H1 (cell line): ENCODE measurements around the gene TSEN2. TPM values are rescaled to one million over a fixed set of nuclear protein-coding genes. Genes with fewer than 3 reads are reported as not detected.

Experiments used
- CTCF ChIA-PET: fragments of 300-600 bp; sonication (Branson Sonifier 250); formaldehyde crosslinking; loops from one replicate; lab custom pipeline; 2021; ENCODE audit not compliant: partially characterized antibody; lab: Charles Lee
- POLR2A ChIA-PET: fragments of 300-600 bp; sonication (Branson Sonifier 250); formaldehyde crosslinking; loops from one replicate; lab custom pipeline; 2021; ENCODE audit warnings: inconsistent platforms; ENCODE audit not compliant: partially characterized antibody; lab: Charles Lee
- DNase-seq, 2 experiments: peaks; one replicate each; pipeline versions ENCODE4 v3.0.0 to v3.0.0-alpha.2; 2010 to 2022; ENCODE audit warnings: low spot score in 2 of 2, low read depth in 1 of 2, mixed read lengths in 1 of 2
- FAIRE-seq: peaks from 2 replicates; lab custom pipeline; 2011; peaks lifted over from hg19 to GRCh38; lab: Jason Lieb, UNC
- H2AFZ ChIP-seq: 2 replicates; pipeline ENCODE4 v1.8.1; 2012; ENCODE audit warnings: low read length, inconsistent platforms
- H2AK5ac ChIP-seq: 2 replicates; pipeline ENCODE4 v1.6.1; 2013; ENCODE audit warnings: low read depth, low read length
- H2BK120ac ChIP-seq: replicated peaks from 2 replicates; pipeline ENCODE3; 2013; ENCODE audit warnings: low read depth, low read length, inconsistent platforms
- H2BK12ac ChIP-seq: 2 replicates; pipeline ENCODE4 v1.6.1; 2013; ENCODE audit warnings: low read depth, low read length
- H2BK15ac ChIP-seq: 2 replicates; pipeline ENCODE4 v1.6.1; 2013; ENCODE audit warnings: low read length
- H2BK20ac ChIP-seq: 2 replicates; pipeline ENCODE4 v1.6.1; 2013; ENCODE audit warnings: low read length
- H2BK5ac ChIP-seq: 2 replicates; pipeline ENCODE4 v1.6.1; 2013; ENCODE audit warnings: low read depth, low read length
- H3K14ac ChIP-seq: 2 replicates; pipeline ENCODE4 v1.6.1; 2013; ENCODE audit warnings: inconsistent platforms; ENCODE audit not compliant: insufficient read length
- H3K18ac ChIP-seq: 2 replicates; pipeline ENCODE4 v1.6.1; 2013; ENCODE audit warnings: low read length; ENCODE audit errors: extremely low read depth
- H3K23ac ChIP-seq: 2 replicates; pipeline ENCODE4 v1.6.1; 2013; ENCODE audit warnings: inconsistent platforms; ENCODE audit not compliant: insufficient read length
- H3K23me2 ChIP-seq: 2 replicates; pipeline ENCODE4 v1.6.1; 2013; ENCODE audit warnings: low read depth, low read length
- H3K27ac ChIP-seq: 2 replicates; pipeline ENCODE4 v1.6.1; 2011; ENCODE audit warnings: low read depth, low read length, inconsistent platforms
- H3K27me3 ChIP-seq, 4 experiments: replicated peaks in 1 of 4; 1 replicate in 1 of 4; 2 replicates in 3 of 4; pipeline versions ENCODE4 v1.6.1 to v1.8.1; 2011 to 2013; ENCODE audit warnings: low read length in 3 of 4, mild to moderate bottlenecking in 3 of 4, inconsistent platforms in 2 of 4, mixed read lengths in 2 of 4, moderate library complexity in 1 of 4; ENCODE audit not compliant: control insufficient read depth in 3 of 4, insufficient read depth in 3 of 4; ENCODE audit errors: extremely low read depth in 1 of 4
- H3K36me3 ChIP-seq, 4 experiments: 2 replicates each; pipeline versions ENCODE4 v1.6.1 to v1.8.1; 2011 to 2013; ENCODE audit warnings: mild to moderate bottlenecking in 4 of 4, low read length in 3 of 4, moderate library complexity in 2 of 4, control low read depth in 1 of 4, inconsistent platforms in 1 of 4; ENCODE audit not compliant: insufficient read depth in 4 of 4, control insufficient read depth in 2 of 4
- H3K4ac ChIP-seq: replicated peaks from 2 replicates; pipeline ENCODE3; 2013; ENCODE audit warnings: low read length, low read depth, mixed read lengths, inconsistent platforms; ENCODE audit not compliant: insufficient read length
- H3K4me1 ChIP-seq, 4 experiments: replicated peaks in 1 of 4; 1 replicate in 1 of 4; 2 replicates in 3 of 4; pipeline versions ENCODE4 v1.6.1 to v1.8.1; 2011 to 2013; ENCODE audit warnings: low read length in 3 of 4, inconsistent platforms in 2 of 4, mixed read lengths in 1 of 4; ENCODE audit not compliant: insufficient read depth in 4 of 4, control insufficient read depth in 3 of 4
- H3K4me2 ChIP-seq, 2 experiments: 2 replicates each; pipeline versions ENCODE4 v1.6.1 to v1.8.1; 2011 to 2013; ENCODE audit warnings: low read depth in 2 of 2, low read length in 2 of 2, control low read depth in 1 of 2, inconsistent platforms in 1 of 2, mild to moderate bottlenecking in 1 of 2; ENCODE audit not compliant: insufficient read depth in 1 of 2
- H3K4me3 ChIP-seq, 4 experiments: fragments of 200-600, 300-600 bp in 1 of 4; sonication (generic), shearing (Covaris generic), sonication (Bioruptor Twin) in 1 of 4; 2 replicates each; pipeline versions ENCODE4 v1.5.1 to v1.8.1; 2011 to 2016; ENCODE audit warnings: low read length in 4 of 4, low read depth in 3 of 4, control low read depth in 2 of 4, inconsistent platforms in 2 of 4, mild to moderate bottlenecking in 2 of 4, mixed read lengths in 1 of 4, moderate library complexity in 1 of 4; ENCODE audit not compliant: insufficient read depth in 2 of 4; ENCODE audit errors: extremely low read depth in 1 of 4
- H3K56ac ChIP-seq: replicated peaks from 2 replicates; pipeline ENCODE3; 2013; ENCODE audit warnings: low read depth, mild to moderate bottlenecking, mixed read lengths, low read length, inconsistent platforms; ENCODE audit not compliant: insufficient read length
- H3K79me1 ChIP-seq: 2 replicates; pipeline ENCODE4 v1.6.1; 2013; ENCODE audit warnings: low read depth, low read length, control low read depth
- H3K79me2 ChIP-seq, 2 experiments: 2 replicates each; pipeline versions ENCODE4 v1.6.1 to v1.8.1; 2012 to 2013; ENCODE audit warnings: low read length in 2 of 2, mild to moderate bottlenecking in 2 of 2, inconsistent platforms in 1 of 2; ENCODE audit not compliant: insufficient read depth in 2 of 2, control insufficient read depth in 1 of 2
- H3K9ac ChIP-seq, 4 experiments: replicated peaks in 1 of 4; 1 replicate in 1 of 4; 2 replicates in 3 of 4; pipeline versions ENCODE4 v1.6.1 to v1.8.1; 2011 to 2013; ENCODE audit warnings: low read depth in 3 of 4, low read length in 3 of 4, control low read depth in 2 of 4, mild to moderate bottlenecking in 2 of 4, moderate library complexity in 2 of 4, inconsistent platforms in 1 of 4; ENCODE audit errors: extremely low read depth in 1 of 4
- H3K9me3 ChIP-seq, 2 experiments: 2 replicates each; pipeline versions ENCODE4 v1.6.1 to v1.8.1; 2012 to 2013; ENCODE audit warnings: mild to moderate bottlenecking in 2 of 2, moderate library complexity in 2 of 2, control low read depth in 1 of 2, inconsistent platforms in 1 of 2, low read depth in 1 of 2, low read length in 1 of 2, mixed read lengths in 1 of 2; ENCODE audit not compliant: insufficient read depth in 2 of 2
- H4K20me1 ChIP-seq, 2 experiments: replicated peaks in 1 of 2; 2 replicates each; pipeline versions ENCODE3 to v1.8.1; 2011 to 2013; ENCODE audit warnings: inconsistent platforms in 2 of 2, low read length in 2 of 2, mild to moderate bottlenecking in 1 of 2; ENCODE audit not compliant: insufficient read depth in 2 of 2, control insufficient read depth in 1 of 2
- H4K5ac ChIP-seq: 2 replicates; pipeline ENCODE4 v1.6.1; 2013; ENCODE audit warnings: low read length, low read depth, mixed read lengths, inconsistent platforms; ENCODE audit not compliant: insufficient read length
- H4K8ac ChIP-seq: 2 replicates; pipeline ENCODE4 v1.8.0; 2013; ENCODE audit warnings: mild to moderate bottlenecking, moderate library complexity, low read length, inconsistent platforms; ENCODE audit not compliant: insufficient read depth; ENCODE audit errors: extremely low read depth
- H4K91ac ChIP-seq: replicated peaks from 2 replicates; pipeline ENCODE3; 2013; ENCODE audit warnings: low read length, mixed read lengths, inconsistent platforms; ENCODE audit not compliant: insufficient read length
- CBX5 ChIP-seq: fragments of 300-800, 300-1000 bp; sonication (generic); IDR thresholded peaks from 2 replicates; pipeline ENCODE4 v1.7.1; 2016; ENCODE audit warnings: antibody characterized with exemption, low read length, low read depth
- GTF2F1 ChIP-seq: IDR thresholded peaks from 2 replicates; pipeline ENCODE4 v1.6.1; 2012; ENCODE audit warnings: low read depth, low read length, improper control_type of control experiment, borderline replicate concordance
- HDAC6 ChIP-seq: IDR thresholded peaks from one replicate; pipeline ENCODE4 v1.7.1; 2012; ENCODE audit warnings: low read depth, mild to moderate bottlenecking, inconsistent platforms, low read length, moderate library complexity
- MAFK ChIP-seq: IDR thresholded peaks from 2 replicates; pipeline ENCODE4 v1.6.1; 2012; ENCODE audit warnings: low read depth, mild to moderate bottlenecking, improper control_type of control experiment, low read length
- RBBP5 ChIP-seq: IDR thresholded peaks from 2 replicates; pipeline ENCODE4 v1.7.1; 2012; ENCODE audit warnings: low read depth, mild to moderate bottlenecking, inconsistent platforms, low read length, moderate library complexity, borderline replicate concordance
- RXRA ChIP-seq: IDR thresholded peaks from 2 replicates; pipeline ENCODE4 v1.6.1; 2011; ENCODE audit warnings: low read depth, mild to moderate bottlenecking, low read length, moderate library complexity; ENCODE audit not compliant: insufficient read depth
- SAP30 ChIP-seq: fragments of 300-600 bp; sonication (generic); IDR thresholded peaks from 2 replicates; pipeline ENCODE4 v1.7.1; 2012; ENCODE audit warnings: low read length, moderate library complexity, mild to moderate bottlenecking, inconsistent platforms; ENCODE audit not compliant: insufficient read depth, insufficient replicate concordance
- SP4 ChIP-seq: IDR thresholded peaks from 2 replicates; pipeline ENCODE4 v1.6.1; 2012; ENCODE audit warnings: low read length, inconsistent platforms
- SRF ChIP-seq: IDR thresholded peaks from 2 replicates; pipeline ENCODE4 v1.6.1; 2011; ENCODE audit warnings: mild to moderate bottlenecking, low read depth, low read length, moderate library complexity
- TAF7 ChIP-seq: optimal IDR thresholded peaks from 2 replicates; pipeline ENCODE3; 2011; ENCODE audit warnings: low read depth, mild to moderate bottlenecking, inconsistent platforms, low read length, moderate library complexity, borderline replicate concordance
- YY1 ChIP-seq: IDR thresholded peaks from 2 replicates; pipeline ENCODE4 v1.6.1; 2011; ENCODE audit warnings: low read depth, mild to moderate bottlenecking, low read length
- WGBS, 2 experiments: shearing (Covaris generic) in 1 of 2; methylation state at CpG; one replicate each; pipeline versions ENCODE4 v1.1.6 to v1.1.7; 2013 to 2015; ENCODE audit warnings: low lambda C conversion rate in 2 of 2, mixed read lengths in 2 of 2, inconsistent platforms in 1 of 2, low coverage in 1 of 2, missing lambda C conversion rate in 1 of 2; ENCODE audit not compliant: insufficient replicate concordance in 2 of 2, insufficient coverage in 1 of 2, insufficient read length in 1 of 2; ENCODE audit errors: extremely low coverage in 1 of 2, missing lambda C conversion rate in 1 of 2; 5-methylcytosine and 5-hydroxymethylcytosine counted together
- polyA plus RNA-seq, 7 experiments: library from polyadenylated mRNA; depleted of rRNA in 3 of 7; stranded (reverse) in 5 of 7; unstranded in 2 of 7; fragments of >200 nt in 5 of 7; fragments of 200-250 nt in 2 of 7; gene quantifications; 1 replicate in 5 of 7; 2 replicates in 1 of 7; 4 replicates in 1 of 7; pipeline versions ENCODE4 v1.2.1 to v1.2.3, GENCODE V29; 2011 to 2013; ENCODE audit warnings: missing spikeins in 2 of 7, mixed read lengths in 2 of 7
- total RNA-seq: library from RNA; stranded (reverse); fragmentation: NEBNext Ultra II Directional; extraction: Animal tissue kit (Norgen Biotek cat#: 25700); gene quantifications from 2 replicates; pipeline ENCODE4 v1.2.1, GENCODE V29; 2021
- TF ChIP-seq, protein P1 (sequence below): IDR thresholded peaks from 2 replicates; pipeline ENCODE4 v1.6.1; 2011; ENCODE audit warnings: low read depth, mild to moderate bottlenecking, low read length; ENCODE audit not compliant: insufficient read depth

TSEN2 gene
- total and polyA plus RNA-seq, 2 of the 8 experiments (the other 6 are each of a cell fraction or from before 2014, with no cell fraction given) = 16.1 to 22.4 TPM

DNA sequence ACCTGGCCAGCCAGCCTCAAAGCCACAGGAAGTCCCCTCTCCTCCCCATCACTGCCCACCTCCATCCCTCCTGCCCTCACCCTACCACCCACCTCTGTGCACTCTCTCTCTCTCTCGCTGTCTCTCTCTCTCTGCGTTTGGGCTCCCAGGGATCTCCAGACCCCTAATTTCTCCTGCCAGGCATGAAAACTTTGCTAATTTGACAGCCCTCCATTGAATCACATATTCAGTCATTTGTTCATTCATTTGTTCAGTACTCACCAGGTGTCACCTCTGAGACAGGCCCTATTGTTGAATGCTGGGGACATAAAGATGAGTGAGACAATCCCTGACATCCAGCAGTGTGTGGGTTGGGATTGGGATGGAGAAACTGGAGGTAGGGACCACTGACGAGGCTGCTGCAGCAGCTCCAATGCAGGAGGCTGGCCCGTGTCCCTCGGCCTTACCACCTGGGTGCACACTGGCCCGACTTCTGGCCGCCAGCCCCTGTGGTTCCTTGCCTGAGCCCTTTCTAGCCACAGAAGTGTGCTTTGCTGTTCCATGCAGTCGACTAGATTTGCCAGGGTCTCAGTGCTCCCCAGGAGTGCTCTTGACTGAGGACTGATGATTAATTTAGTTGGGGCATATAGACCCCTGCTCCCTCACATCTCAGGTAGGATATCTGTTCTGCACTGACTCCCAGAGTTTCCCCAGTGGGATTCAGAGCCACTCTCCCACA is 38.6 kb upstream of the TSEN2 start:
- Histone ChIP-seq H3K9ac (no peak overlapping the region), H2BK5ac (peak overlapping the region; percentile 10; the same call in 1 of the 2 replicates), H3K27ac (no peak overlapping the region), H4K5ac (no peak overlapping the region), H2BK120ac (no peak overlapping the region), H3K79me1 (no peaks in the 10 kb centered on the region), H4K91ac (peak overlapping the region; percentile 62), H3K18ac (no peak overlapping the region), H3K4me2 (no peak overlapping the region), H3K9me3 (no peaks in the 10 kb centered on the region), H2BK12ac (peak overlapping the region; percentile 13; the same call in 1 of the 2 replicates), H3K79me2 (no peaks in the 10 kb centered on the region), H3K23ac (no peak overlapping the region), H3K14ac (no peak overlapping the region), H3K23me2 (no peaks in the 10 kb centered on the region), H3K4me3 (no peak overlapping the region), H3K4me1 (peaks cover 0 to 16% (median 6%) of the 10 kb centered on the region in 4 experiments; a peak in 5 of 7 replicates), H3K56ac (no peak overlapping the region), H4K8ac (no peak overlapping the region), H4K20me1 (no peaks in the 10 kb centered on the region), H2AK5ac (no peak overlapping the region), H2BK15ac (no peak overlapping the region; the same call in 1 of the 2 replicates), H3K36me3 (no peaks in the 10 kb centered on the region; a peak in 1 of 8 replicates), H2AFZ (peak overlapping the region; percentile 90; the same call in 1 of the 2 replicates), H3K4ac (peak overlapping the region; percentile 73), H3K27me3 (peaks cover 0 to 2% (median 0%) of the 10 kb centered on the region in 4 experiments; a peak in 1 of 7 replicates), H2BK20ac (0 out of 2 replicates have a peak overlapping the region, but pooled peaks have one; percentile 13)
- ChIA-PET CTCF (no interaction called here), POLR2A (no interaction called here)
- WGBS, 2 experiments = 84% methylated on average over 8 of the region's 8 CpGs; no CpG with 5 or more reads in 1 of the 2 experiments
- DNase-seq (no peak), FAIRE-seq (no peak)
- TF ChIP-seq, protein P1, sequence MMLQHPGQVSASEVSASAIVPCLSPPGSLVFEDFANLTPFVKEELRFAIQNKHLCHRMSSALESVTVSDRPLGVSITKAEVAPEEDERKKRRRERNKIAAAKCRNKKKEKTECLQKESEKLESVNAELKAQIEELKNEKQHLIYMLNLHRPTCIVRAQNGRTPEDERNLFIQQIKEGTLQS = no peak
- TF ChIP-seq SRF (no peak), RXRA (no peak), GTF2F1 (no peak), HDAC6 (no peak), YY1 (no peak), SP4 (no peak), MAFK (no peak), TAF7 (no peak), CBX5 (no peak), RBBP5 (no peak), SAP30 (no peak)
